GM18505 (cell line): ENCODE data around the gene RBM46.
A peak's percentile ranks its signal among the peaks of the same experiment; 100 is the strongest.
"Not testable (repeated sequence)": the region's sequence is repeated elsewhere in the genome, so short reads cannot be mapped to it uniquely, and the experiment has no call there.

Experiments used
- ATAC-seq: cut with Tn5 transposase; IDR thresholded peaks from one replicate; pipeline ENCODE4 v1.9.1; 2021; ENCODE audit not compliant: unreplicated experiment
- POLR2A ChIP-seq: IDR thresholded peaks from 4 replicates; pipeline ENCODE4 v1.6.1; 2011; ENCODE audit warnings: borderline replicate concordance; ENCODE audit not compliant: insufficient read depth, insufficient read length; ENCODE audit errors: extremely low read depth

The RBM46 gene

GRCh38 chr4:154778264-154778663 lies 2.8 kb upstream of the RBM46 start:
- no peak for TF ChIP-seq POLR2A
- no peak for ATAC-seq

- no peak for ATAC-seq
- no peak for TF ChIP-seq POLR2A
Observed at GRCh38 chr4:154779362-154779947, 1.6 kb upstream of the RBM46 start.

- no peak for ATAC-seq
- no peak for TF ChIP-seq POLR2A
Observed at GRCh38 chr4:154781983-154782293, 866 bp downstream of the RBM46 start.

- peak; percentile 84 for ATAC-seq
- no peak for TF ChIP-seq POLR2A
Observed at GRCh38 chr4:154807042-154807630, 26.1 kb downstream of the RBM46 start.

GRCh38 chr4:154818230-154818629 lies 37.2 kb downstream of the RBM46 start:
- ATAC-seq: no peak
- no peak for TF ChIP-seq POLR2A

GRCh38 chr4:154822775-154823174 lies 41.7 kb downstream of the RBM46 start:
- no peak for TF ChIP-seq POLR2A
- no peak for ATAC-seq

- TF ChIP-seq POLR2A: no peak
- no peak for ATAC-seq
Observed at GRCh38 chr4:154836030-154836429, 55.0 kb downstream of the RBM46 start.

- ATAC-seq: no peak
- TF ChIP-seq POLR2A: no peak
Observed at GRCh38 chr4:154836513-154836912, 55.4 kb downstream of the RBM46 start.

- no peak for TF ChIP-seq POLR2A
- ATAC-seq: no peak
Observed at GRCh38 chr4:154838155-154838554, 57.1 kb downstream of the RBM46 start.

GRCh38 chr4:154838694-154839093 lies 57.6 kb downstream of the RBM46 start:
- ATAC-seq: no peak
- no peak for TF ChIP-seq POLR2A

GRCh38 chr4:154854362-154854761 lies 73.3 kb downstream of the RBM46 start:
- ATAC-seq: no peak
- TF ChIP-seq POLR2A: no peak

- ATAC-seq: no peak
- TF ChIP-seq POLR2A: no peak
Observed at GRCh38 chr4:154858166-154858565, 77.1 kb downstream of the RBM46 start.

GRCh38 chr4:154868414-154869194 lies 87.5 kb downstream of the RBM46 start:
- TF ChIP-seq POLR2A: no peak
- ATAC-seq: no peak

- no peak for ATAC-seq
- no peak for TF ChIP-seq POLR2A
Observed at GRCh38 chr4:154869301-154869700, 88.2 kb downstream of the RBM46 start.

GRCh38 chr4:154872198-154872597 lies 91.1 kb downstream of the RBM46 start:
- no peak for TF ChIP-seq POLR2A
- no peak for ATAC-seq

GRCh38 chr4:154874049-154874448 lies 93.0 kb downstream of the RBM46 start:
- not testable (repeated sequence) for ATAC-seq
